A673 (cell line): ENCODE measurements around the gene FAM240B.

ENCODE experiments used
- CTCF ChIP-seq: fragments of 300-800, 200-600 bp; sonication (generic); conservative IDR thresholded peaks from 2 replicates; pipeline ENCODE4 v1.5.1; 2017; ENCODE audit warnings: low read depth, mild to moderate bottlenecking, antibody characterized with exemption, low read length, moderate library complexity, mixed read lengths
- EZH2 ChIP-seq: fragments of 200-600 bp; sonication (generic); IDR thresholded peaks from 2 replicates; pipeline ENCODE4 v1.6.1; 2017; ENCODE audit warnings: borderline replicate concordance, low read depth, mild to moderate bottlenecking, mixed read lengths, antibody characterized with exemption, low read length; ENCODE audit not compliant: poor library complexity, severe bottlenecking

- TF ChIP-seq CTCF (no peak), EZH2 (no peak)
These were observed 30.3 kb downstream of the FAM240B start for GRCh38 chr9:38689678-38690077.
